Kidney (tissue), 14 donors: ENCODE measurements around the gene OPTC. TPM values are rescaled to one million over a fixed set of nuclear protein-coding genes. Genes with fewer than 3 reads are reported as not detected.

Experiments used
- DNase-seq, 5 donors: peaks; one replicate each; pipeline ENCODE4 v3.0.0-alpha.2; 2013 to 2020
- FAIRE-seq: peaks from 2 replicates; lab custom pipeline; 2012; peaks lifted over from hg19 to GRCh38; lab: Jason Lieb, UNC
- H3K27ac ChIP-seq, 2 donors: one replicate each; pipeline ENCODE4 v1.7.0; 2013; ENCODE audit warnings: low read depth in 2 of 2, low read length in 2 of 2, inconsistent platforms in 1 of 2
- H3K27me3 ChIP-seq: one replicate; pipeline ENCODE4 v1.7.1; 2013; ENCODE audit warnings: low read length, inconsistent platforms; ENCODE audit not compliant: control insufficient read depth, insufficient read depth
- H3K36me3 ChIP-seq, 3 donors: one replicate each; pipeline versions ENCODE4 v1.7.0 to v1.7.1; 2013; ENCODE audit warnings: low read length in 3 of 3, control low read depth in 1 of 3, inconsistent platforms in 1 of 3; ENCODE audit not compliant: insufficient read depth in 3 of 3, control insufficient read depth in 2 of 3
- H3K4me1 ChIP-seq, 3 donors: one replicate each; pipeline versions ENCODE4 v1.7.0 to v1.7.1; 2013; ENCODE audit warnings: low read length in 3 of 3, inconsistent platforms in 1 of 3, low read depth in 1 of 3; ENCODE audit not compliant: control insufficient read depth in 2 of 3, insufficient read depth in 2 of 3
- H3K4me3 ChIP-seq, 3 donors: one replicate each; pipeline versions ENCODE4 v1.7.0 to v1.8.1; 2013; ENCODE audit warnings: low read length in 3 of 3, control low read depth in 1 of 3, inconsistent platforms in 1 of 3
- H3K9ac ChIP-seq, 3 donors: one replicate each; pipeline versions ENCODE4 v1.7.0 to v1.7.1; 2013; ENCODE audit warnings: low read length in 3 of 3, control low read depth in 1 of 3, inconsistent platforms in 1 of 3
- H3K9me3 ChIP-seq, 3 donors: one replicate each; pipeline versions ENCODE4 v1.7.0 to v1.7.1; 2013; ENCODE audit warnings: low read length in 3 of 3, control low read depth in 1 of 3, inconsistent platforms in 1 of 3; ENCODE audit not compliant: control insufficient read depth in 2 of 3, insufficient read depth in 1 of 3
- CTCF ChIP-seq: IDR thresholded peaks from 3 replicates; pipeline ENCODE4 v1.5.1; 2012; ENCODE audit warnings: mild to moderate bottlenecking, moderate library complexity, borderline replicate concordance; ENCODE audit not compliant: insufficient read depth; ENCODE audit errors: extremely low read depth
- intact Hi-C: fragments of 100-400 bp; cut with DNase I; formaldehyde crosslinking; loops from one replicate; pipeline ENCODE4 v1.11.1; 2022
- polyA plus RNA-seq: library from polyadenylated mRNA; stranded (reverse); fragments of 350-450 nt; fragmentation: Illumina TruSeq; extraction: RNeasy Lipid Tissue Mini Kit (QIAGEN cat#74804); gene quantifications from one replicate; pipeline ENCODE4 v1.2.3, GENCODE V29; 2014; ENCODE audit warnings: low read depth, low replicate concordance; ENCODE audit not compliant: insufficient read depth
- total RNA-seq: library from RNA; stranded (reverse); fragmentation: NEBNext Ultra II Directional; extraction: Animal tissue kit (Norgen Biotek cat#: 25700); gene quantifications from one replicate; pipeline ENCODE4 v1.2.1, GENCODE V29; 2021
- donor health status: control.
- donor health status: control.
- donor health status: control.
- donor health status: control.
- donor health status: control.
- donor health status: DM: yes; HTN: yes; CAD: no.
- donor health status: Normal renal cell carcinoma (clear cell type).

Gene OPTC
- total and polyA plus RNA-seq, 2 donors from 2014 or later: not detected

DNA sequence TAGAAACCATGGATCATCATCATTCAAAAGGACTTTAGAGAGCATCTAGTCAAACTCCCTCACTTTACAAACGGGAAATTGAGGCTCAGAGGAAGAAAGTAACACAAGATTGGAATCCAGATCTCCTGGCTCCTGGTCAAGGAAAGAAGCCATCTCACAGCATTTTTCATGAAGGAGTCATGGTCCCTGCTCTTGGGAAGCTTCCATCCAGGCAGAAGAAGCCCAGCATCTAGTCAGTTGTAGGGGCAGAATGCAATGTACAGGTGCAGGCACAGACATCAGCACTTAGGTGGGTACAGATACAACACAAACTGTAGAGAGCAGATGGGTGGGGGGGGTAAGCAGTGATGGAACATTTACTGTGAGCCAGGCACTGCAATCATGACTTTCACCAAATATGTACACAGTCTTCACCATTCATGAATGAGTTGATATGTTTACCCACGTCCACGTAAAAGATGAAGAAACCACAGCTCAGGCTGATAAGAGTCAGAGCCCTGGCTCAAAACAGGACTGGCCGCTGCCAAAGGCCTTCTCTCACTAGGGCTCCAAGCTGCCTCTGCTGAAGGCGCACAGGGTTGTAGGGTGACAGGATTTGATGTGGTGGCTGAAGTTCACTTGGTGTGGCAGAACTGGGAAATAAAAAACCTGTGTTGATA lies 44.0 kb downstream of the OPTC start:
- Histone ChIP-seq H3K4me3 (no peak overlapping the region), H3K27me3 (no peaks in the 10 kb centered on the region), H3K9ac (no peak overlapping the region), H3K9me3 (no peaks in the 10 kb centered on the region), H3K4me1 (no peaks in the 10 kb centered on the region), H3K36me3 (no peaks in the 10 kb centered on the region), H3K27ac (no peak overlapping the region)
- FAIRE-seq (no peak), DNase-seq (no peak)
- TF ChIP-seq CTCF: no peak
- intact Hi-C loops: no loop called here

DNA sequence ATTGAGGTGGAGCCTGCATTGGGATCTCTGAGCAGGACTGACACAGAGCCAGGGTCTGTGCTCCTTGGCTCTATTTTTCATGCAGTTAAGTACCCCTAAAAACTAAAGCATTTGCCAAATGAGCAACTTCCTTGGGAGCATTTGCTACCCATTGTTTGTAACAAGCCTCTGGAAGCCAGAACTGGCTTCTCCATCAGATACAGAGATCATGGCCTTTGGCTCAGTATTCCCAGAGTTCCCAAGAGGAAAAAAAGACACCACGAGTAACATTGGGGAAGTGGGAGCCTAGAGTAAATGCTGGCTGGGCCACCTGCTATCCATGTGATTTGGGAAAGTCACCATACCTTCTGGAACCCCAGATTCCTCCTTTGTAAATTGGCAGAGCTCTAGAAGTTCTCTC lies 44.8 kb downstream of the OPTC start:
- Histone ChIP-seq H3K4me1 (no peaks in the 10 kb centered on the region), H3K36me3 (no peaks in the 10 kb centered on the region), H3K9ac (no peak overlapping the region), H3K4me3 (no peak overlapping the region), H3K9me3 (no peaks in the 10 kb centered on the region), H3K27me3 (no peaks in the 10 kb centered on the region), H3K27ac (no peak overlapping the region)
- no peak for TF ChIP-seq CTCF
- DNase-seq: no peak
- intact Hi-C loops: no loop called here
- FAIRE-seq: no peak

GRCh38 chr1:203539831-203540546 lies 46.0 kb downstream of the OPTC start:
- Histone ChIP-seq H3K9ac (no peak overlapping the region), H3K27ac (no peak overlapping the region), H3K4me3 (no peak overlapping the region), H3K27me3 (no peaks in the 10 kb centered on the region), H3K4me1 (no peaks in the 10 kb centered on the region), H3K36me3 (no peaks in the 10 kb centered on the region), H3K9me3 (no peaks in the 10 kb centered on the region)
- TF ChIP-seq CTCF: no peak
- DNase-seq (no peak), FAIRE-seq (no peak)
- intact Hi-C loops: no loop called here
